Islet of Langerhans (tissue), 1 donor: ENCODE data around the gene MS4A10.

ENCODE experiments used
- FAIRE-seq: peaks from one replicate; lab custom pipeline; 2011; peaks lifted over from hg19 to GRCh38; lab: Jason Lieb, UNC

Gene MS4A10

DNA sequence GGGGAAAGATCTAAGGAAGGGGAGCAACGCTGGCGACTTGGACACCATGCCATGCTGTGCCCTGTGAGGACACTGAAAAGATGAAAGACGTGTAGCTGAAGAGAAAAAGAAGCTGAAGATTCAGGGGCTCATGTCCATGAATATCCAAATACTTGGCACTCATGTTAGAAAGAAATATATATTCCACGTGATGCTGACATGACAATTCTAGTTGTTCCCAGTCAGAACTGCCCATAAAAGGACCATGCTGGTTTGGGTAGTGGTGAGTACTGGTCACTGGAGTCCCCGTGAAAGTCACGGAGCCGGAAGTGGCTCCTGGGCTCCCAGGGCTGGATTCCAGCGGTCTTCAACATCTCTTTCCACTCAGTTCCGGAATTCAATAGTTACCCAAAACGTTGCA, 18.6 kb upstream of the MS4A10 start:
- FAIRE-seq = no peak

GRCh38 chr11:60767388-60767811, 17.7 kb upstream of the MS4A10 start:
- FAIRE-seq = no peak

- FAIRE-seq = no peak
These were observed 16.9 kb upstream of the MS4A10 start for GRCh38 chr11:60768202-60768601.

DNA sequence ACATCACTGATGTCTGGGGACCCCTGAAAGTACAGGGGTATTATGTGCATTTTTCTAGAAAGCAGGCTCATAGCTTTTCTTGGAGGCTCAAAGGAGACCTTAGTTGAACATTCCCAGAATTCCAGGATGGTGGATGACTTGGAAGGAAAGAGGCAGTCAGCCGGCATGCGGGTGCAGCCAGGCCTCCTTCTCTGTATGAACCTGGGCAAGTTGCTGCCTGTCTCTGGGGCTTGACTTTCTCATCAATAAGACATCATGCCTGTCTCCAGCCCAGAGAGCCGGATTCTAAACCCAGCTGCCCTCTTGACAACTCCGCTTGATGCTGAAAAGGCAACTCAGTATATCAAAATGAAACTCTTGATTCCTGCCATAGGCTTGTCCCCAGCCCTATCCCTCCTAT, 15.9 kb upstream of the MS4A10 start:
- no peak for FAIRE-seq

GRCh38 chr11:60769811-60770210, 15.3 kb upstream of the MS4A10 start:
- FAIRE-seq = no peak

DNA sequence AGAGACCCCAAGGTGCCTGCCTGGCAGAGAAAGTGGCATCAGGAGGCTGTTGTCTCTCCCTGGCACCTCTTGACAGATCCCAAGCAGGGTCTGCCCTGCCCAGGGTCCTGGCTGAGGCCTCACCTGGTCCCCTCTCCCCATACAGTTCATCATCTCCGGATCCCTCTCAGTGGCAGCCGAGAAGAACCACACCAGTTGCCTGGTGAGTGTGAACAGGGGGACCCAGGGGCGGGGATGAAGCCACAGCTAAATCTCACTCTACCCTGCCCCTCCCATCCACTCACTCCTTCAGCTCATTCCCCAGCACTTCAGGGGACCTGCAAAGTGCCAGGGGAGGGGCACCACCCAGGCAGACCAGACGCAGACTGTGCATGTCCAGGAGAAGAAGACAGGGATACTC, 14.0 kb upstream of the MS4A10 start:
- no peak for FAIRE-seq

GRCh38 chr11:60771879-60772525, 13.1 kb upstream of the MS4A10 start:
- FAIRE-seq = no peak

DNA sequence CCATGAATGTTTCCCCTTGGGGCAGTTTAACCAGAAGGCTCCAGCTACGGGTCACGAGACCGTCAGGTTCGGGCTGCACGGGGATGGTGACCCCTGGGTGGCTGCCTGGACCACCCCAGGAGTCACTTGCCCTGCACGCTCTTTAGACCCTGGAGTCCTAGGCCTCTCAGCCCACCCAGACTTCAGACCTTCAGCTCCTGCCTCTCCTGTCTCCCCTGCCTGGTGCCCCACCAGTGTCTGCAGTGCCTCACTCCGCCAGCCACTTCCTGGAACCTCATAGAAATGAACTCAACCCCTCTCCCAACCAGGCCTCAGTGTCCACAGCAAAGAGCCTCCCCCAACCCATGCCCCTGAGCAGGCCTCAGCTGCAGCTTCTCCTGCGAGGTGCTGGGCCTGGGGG, 12.5 kb upstream of the MS4A10 start:
- FAIRE-seq = no peak

GRCh38 chr11:60774726-60775125, 10.4 kb upstream of the MS4A10 start:
- no peak for FAIRE-seq

GRCh38 chr11:60775420-60775961, 9.6 kb upstream of the MS4A10 start:
- FAIRE-seq = no peak

GRCh38 chr11:60776167-60776566, 9.0 kb upstream of the MS4A10 start:
- no peak for FAIRE-seq

GRCh38 chr11:60777106-60777505, 8.0 kb upstream of the MS4A10 start:
- FAIRE-seq = no peak

GRCh38 chr11:60777572-60777971, 7.6 kb upstream of the MS4A10 start:
- no peak for FAIRE-seq

DNA sequence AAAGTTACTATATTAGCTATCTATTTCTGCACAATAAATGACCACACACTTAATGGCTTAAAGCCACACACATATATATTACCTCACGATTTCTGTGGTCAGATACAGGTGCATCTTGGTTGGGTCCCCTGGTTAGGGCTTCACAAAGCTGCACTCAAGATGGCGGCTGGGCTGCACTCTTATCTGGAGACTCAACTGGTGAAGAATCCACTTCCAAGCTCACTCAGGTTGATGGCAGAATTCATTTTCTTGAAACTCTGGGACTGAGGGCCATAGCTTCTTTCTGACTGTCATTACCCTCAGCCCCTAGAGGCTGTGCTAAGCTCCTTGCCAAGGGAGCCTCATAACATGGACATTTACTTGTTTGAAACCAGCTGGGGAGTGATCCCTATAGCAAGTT, 5.1 kb upstream of the MS4A10 start:
- no peak for FAIRE-seq

DNA sequence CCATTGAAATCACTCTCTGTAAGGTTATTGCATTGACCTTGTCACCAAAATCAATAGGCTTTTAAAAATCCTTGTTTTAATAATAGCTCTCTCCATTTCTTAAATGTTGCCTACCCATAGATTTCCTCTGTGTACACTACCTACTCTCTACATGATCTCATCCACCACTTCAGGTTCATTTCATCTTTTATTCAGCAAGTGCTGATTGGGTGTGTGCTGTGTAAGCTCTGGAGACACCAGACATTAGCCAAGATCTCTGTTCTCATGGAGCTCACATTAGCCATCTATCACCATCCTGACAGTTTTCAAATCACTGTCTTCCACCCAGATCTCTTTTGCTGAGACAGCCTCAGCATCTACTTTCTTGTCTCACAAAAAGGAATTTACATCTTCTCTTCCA, 4.4 kb upstream of the MS4A10 start:
- no peak for FAIRE-seq

DNA sequence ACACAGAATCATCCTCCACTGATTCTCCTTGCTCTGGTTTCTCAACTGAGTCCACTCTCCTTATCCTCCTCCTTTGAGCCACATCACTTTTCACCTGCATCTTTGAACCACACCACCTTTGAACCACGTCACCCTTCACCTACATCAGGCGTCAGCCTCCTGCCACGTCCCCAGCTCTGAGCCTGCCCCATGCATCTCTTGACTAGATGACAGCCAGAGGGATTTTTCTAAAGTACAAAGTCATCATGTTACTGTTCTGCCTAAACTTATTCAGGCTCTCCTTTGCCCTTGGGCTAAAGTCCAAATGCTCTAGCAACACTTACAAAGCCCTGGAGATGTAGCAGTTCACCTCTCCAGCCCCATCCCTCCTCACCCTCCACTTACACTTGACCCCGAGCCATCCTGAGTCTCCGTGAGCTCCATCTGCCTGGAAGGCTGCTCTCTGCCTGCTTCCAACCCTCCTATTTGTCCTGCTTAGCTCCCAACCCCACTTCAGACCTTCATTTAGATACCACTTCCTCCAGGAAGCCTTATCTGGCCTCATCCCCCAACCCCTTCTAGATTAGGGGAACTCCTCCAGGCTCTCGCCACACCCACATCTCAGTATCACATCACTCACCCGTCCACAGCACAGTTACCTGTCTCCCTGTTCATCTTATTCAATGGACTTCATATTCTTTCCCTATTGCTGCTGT, 3.7 kb upstream of the MS4A10 start:
- FAIRE-seq = no peak

GRCh38 chr11:60781981-60782316, 3.2 kb upstream of the MS4A10 start:
- no peak for FAIRE-seq

GRCh38 chr11:60782393-60783140, 2.6 kb upstream of the MS4A10 start:
- no peak for FAIRE-seq

- no peak for FAIRE-seq
These were observed 2.0 kb upstream of the MS4A10 start for GRCh38 chr11:60783141-60783484.

- no peak for FAIRE-seq
These were observed 1.2 kb upstream of the MS4A10 start for GRCh38 chr11:60783911-60784310.

GRCh38 chr11:60785806-60786361, 751 bp downstream of the MS4A10 start:
- no peak for FAIRE-seq

- FAIRE-seq = no peak
These were observed 1.9 kb downstream of the MS4A10 start for GRCh38 chr11:60786811-60787567.
